GM12875 (cell line): ENCODE results near the gene TMEM209.
"Not testable (repeated sequence)": the region's sequence is repeated elsewhere in the genome, so short reads cannot be mapped to it uniquely, and the experiment has no call there.

Experiments
- H3K4me3 ChIP-seq: one replicate; pipeline ENCODE4 v1.5.1; 2011; ENCODE audit warnings: low read depth, low read length, control low read depth
- TF ChIP-seq, protein P1 (sequence below): IDR thresholded peaks from 2 replicates; pipeline ENCODE4 v1.5.1; 2011; ENCODE audit warnings: low read depth, mild to moderate bottlenecking, control low read depth, inconsistent platforms, low read length, moderate library complexity, borderline replicate concordance; ENCODE audit not compliant: insufficient read depth

TMEM209 gene

GRCh38 chr7:130196476-130196875, 8.7 kb downstream of the TMEM209 start:
- no peak overlapping the region for H3K4me3 ChIP-seq
- TF ChIP-seq, protein P1, sequence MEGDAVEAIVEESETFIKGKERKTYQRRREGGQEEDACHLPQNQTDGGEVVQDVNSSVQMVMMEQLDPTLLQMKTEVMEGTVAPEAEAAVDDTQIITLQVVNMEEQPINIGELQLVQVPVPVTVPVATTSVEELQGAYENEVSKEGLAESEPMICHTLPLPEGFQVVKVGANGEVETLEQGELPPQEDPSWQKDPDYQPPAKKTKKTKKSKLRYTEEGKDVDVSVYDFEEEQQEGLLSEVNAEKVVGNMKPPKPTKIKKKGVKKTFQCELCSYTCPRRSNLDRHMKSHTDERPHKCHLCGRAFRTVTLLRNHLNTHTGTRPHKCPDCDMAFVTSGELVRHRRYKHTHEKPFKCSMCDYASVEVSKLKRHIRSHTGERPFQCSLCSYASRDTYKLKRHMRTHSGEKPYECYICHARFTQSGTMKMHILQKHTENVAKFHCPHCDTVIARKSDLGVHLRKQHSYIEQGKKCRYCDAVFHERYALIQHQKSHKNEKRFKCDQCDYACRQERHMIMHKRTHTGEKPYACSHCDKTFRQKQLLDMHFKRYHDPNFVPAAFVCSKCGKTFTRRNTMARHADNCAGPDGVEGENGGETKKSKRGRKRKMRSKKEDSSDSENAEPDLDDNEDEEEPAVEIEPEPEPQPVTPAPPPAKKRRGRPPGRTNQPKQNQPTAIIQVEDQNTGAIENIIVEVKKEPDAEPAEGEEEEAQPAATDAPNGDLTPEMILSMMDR = no peak

DNA sequence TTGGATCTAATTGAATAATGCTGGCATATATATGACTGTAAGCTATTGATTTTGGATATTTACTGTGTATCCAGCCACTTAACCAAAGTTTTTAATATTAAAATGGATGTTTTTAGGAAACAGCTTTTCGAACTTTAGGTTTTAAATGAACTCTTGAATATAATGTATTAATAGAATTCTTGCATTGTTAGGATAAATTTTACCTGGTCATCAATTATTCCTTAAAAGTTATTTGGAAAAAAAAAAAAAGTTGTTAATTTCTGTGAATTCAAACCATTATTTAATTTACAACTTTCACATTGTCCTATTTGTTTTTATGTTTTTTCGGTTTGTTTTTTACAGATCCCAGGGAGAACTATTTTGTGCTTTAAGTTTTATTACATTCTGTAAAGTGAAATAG, 9.8 kb downstream of the TMEM209 start:
- no peak overlapping the region for H3K4me3 ChIP-seq
- TF ChIP-seq, protein P1 = no peak

DNA sequence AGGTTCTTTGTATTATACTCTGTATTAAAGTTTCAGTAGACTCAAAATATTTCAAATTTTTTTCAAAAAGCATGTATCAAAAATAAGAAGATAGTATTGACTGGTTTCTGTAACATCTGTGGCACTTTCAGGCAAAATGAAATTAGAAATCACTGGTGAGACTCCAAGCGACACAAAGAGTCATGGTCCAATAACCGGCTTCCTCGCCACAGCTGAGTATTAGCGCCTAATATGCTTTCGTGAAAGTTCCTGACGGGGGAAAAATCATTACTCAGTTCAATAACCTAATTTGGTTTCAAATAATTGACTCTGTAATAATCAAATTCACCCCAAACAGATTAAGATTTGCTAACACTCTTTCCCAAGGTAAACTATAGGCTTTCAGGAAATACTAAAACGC, 13.4 kb downstream of the TMEM209 start:
- H3K4me3 ChIP-seq = no peak overlapping the region
- TF ChIP-seq, protein P1 = no peak

GRCh38 chr7:130189343-130189742, 15.9 kb downstream of the TMEM209 start:
- no peak overlapping the region for H3K4me3 ChIP-seq

GRCh38 chr7:130187360-130187759, 17.8 kb downstream of the TMEM209 start:
- TF ChIP-seq, protein P1 = no peak

More at GRCh38 chr7:130189343-130189742, 15.9 kb downstream of the TMEM209 start:
- TF ChIP-seq, protein P1 = no peak

DNA sequence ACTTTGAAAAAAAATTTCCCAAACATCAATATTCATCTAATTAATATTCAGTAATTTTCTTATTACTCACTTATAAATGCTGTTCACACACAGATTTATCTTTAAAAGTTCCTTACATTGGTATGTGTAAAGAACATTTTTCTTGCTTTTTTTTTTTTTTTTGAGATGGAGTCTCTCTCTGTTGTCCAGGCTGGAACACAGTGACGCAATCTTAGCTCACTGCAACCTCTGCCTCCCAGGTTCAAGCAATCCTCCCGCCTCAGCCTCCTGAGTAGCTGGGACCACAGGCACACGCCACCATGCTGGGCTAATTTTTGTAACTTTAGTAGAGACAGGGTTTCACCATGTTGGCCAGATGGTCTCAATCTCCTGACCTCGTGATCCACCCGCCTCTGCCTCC, 20.9 kb downstream of the TMEM209 start:
- H3K4me3 ChIP-seq = not testable (repeated sequence)

More at GRCh38 chr7:130187360-130187759, 17.8 kb downstream of the TMEM209 start:
- no peak overlapping the region for H3K4me3 ChIP-seq

GRCh38 chr7:130182990-130183389, 22.2 kb downstream of the TMEM209 start:
- no peak overlapping the region for H3K4me3 ChIP-seq
- TF ChIP-seq, protein P1 = no peak

- TF ChIP-seq, protein P1 = no peak
- no peak overlapping the region for H3K4me3 ChIP-seq
Measured at GRCh38 chr7:130181263-130181605, 24.0 kb downstream of the TMEM209 start.
